Mammary epithelial cell (primary cell): ENCODE data around the gene GCH1.

Source experiments
- EZH2 ChIP-seq: IDR thresholded peaks from 2 replicates; pipeline ENCODE4 v1.6.1; 2012; ENCODE audit warnings: low read length, inconsistent platforms, borderline replicate concordance
- TF ChIP-seq, protein P1 (sequence below), 2 donors: IDR thresholded peaks in 1 of 2; conservative IDR thresholded peaks in 1 of 2; 2 replicates each; pipeline ENCODE4 v1.5.1; 2011 to 2012; ENCODE audit warnings: inconsistent platforms in 2 of 2, low read length in 2 of 2, mild to moderate bottlenecking in 2 of 2, control low read depth in 1 of 2, low read depth in 1 of 2; ENCODE audit not compliant: insufficient read depth in 1 of 2; ENCODE audit errors: extremely low read depth in 1 of 2

DNA sequence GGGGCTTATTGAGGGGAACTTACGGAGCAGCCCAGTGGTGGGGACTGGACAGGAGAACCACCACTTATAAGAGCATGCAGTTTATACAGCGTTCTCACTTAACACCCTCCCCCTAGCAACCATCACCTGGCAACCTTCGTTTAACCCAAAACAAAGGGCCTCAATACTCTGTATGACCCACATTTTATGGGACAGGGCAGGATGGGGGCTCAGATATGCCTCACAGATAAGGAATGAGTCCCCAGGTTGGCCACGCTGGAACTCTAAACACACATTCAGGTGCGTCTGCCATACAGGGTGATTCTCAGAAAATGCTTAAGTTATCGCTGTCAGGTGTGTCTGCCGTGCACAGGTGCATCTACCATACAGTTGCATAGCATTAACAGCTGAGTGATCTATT lies 99.2 kb downstream of the GCH1 start:
- no peak for TF ChIP-seq EZH2
- TF ChIP-seq, protein P1, sequence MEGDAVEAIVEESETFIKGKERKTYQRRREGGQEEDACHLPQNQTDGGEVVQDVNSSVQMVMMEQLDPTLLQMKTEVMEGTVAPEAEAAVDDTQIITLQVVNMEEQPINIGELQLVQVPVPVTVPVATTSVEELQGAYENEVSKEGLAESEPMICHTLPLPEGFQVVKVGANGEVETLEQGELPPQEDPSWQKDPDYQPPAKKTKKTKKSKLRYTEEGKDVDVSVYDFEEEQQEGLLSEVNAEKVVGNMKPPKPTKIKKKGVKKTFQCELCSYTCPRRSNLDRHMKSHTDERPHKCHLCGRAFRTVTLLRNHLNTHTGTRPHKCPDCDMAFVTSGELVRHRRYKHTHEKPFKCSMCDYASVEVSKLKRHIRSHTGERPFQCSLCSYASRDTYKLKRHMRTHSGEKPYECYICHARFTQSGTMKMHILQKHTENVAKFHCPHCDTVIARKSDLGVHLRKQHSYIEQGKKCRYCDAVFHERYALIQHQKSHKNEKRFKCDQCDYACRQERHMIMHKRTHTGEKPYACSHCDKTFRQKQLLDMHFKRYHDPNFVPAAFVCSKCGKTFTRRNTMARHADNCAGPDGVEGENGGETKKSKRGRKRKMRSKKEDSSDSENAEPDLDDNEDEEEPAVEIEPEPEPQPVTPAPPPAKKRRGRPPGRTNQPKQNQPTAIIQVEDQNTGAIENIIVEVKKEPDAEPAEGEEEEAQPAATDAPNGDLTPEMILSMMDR (conservative IDR thresholded peaks at IDR 0.05 in 1 of 2, IDR thresholded peaks at IDR 0.05 in 1 of 2; ENCODE audit: extremely low read depth in 1 of 2, insufficient read depth in 1 of 2, low read depth in 1 of 2, low read length in 2 of 2), result no peak
